ENCODE measurements around the gene LSM12. TPM values are rescaled to one million over a fixed set of nuclear protein-coding genes. Genes with fewer than 3 reads are reported as not detected.

Gene LSM12
- polyA plus RNA-seq, 1 of the 3 experiments (the other 2 are of a cell fraction): 26.6 TPM

Small RNAs within 50 kb of the gene (small RNA-seq; reads per million reads assigned to genes)
- 0 reads per million in 7 experiments for gene RF00012

Other genes starting within 250 kb of the LSM12 start
- 12.5 and 14.1 TPM in 2 replicates for gene MPP3, start 233.5 kb downstream of the LSM12 start, polyA plus RNA-seq (2012; rRNA removed)
- not detected in 2 replicates for gene CD300LG, start 219.5 kb downstream of the LSM12 start, polyA plus RNA-seq (2012; rRNA removed)
- gene MPP2, start 159.1 kb downstream of the LSM12 start, polyA plus RNA-seq (2012; rRNA removed): 8.1 and 8.3 TPM in 2 replicates
- not detected in 2 replicates for gene PPY, start 124.2 kb downstream of the LSM12 start, polyA plus RNA-seq (2012; rRNA removed)
- gene PYY, start 112.7 kb downstream of the LSM12 start, polyA plus RNA-seq (2012; rRNA removed): 0.10 and 0.21 TPM in 2 replicates
- 1.6 and 1.7 TPM in 2 replicates for gene NAGS, start 62.0 kb downstream of the LSM12 start, polyA plus RNA-seq (2012; rRNA removed)
- 62.9 and 63.6 TPM in 2 replicates for gene TMEM101, start 51.7 kb downstream of the LSM12 start, polyA plus RNA-seq (2012; rRNA removed)
- gene G6PC3, start 4.1 kb upstream of the LSM12 start, polyA plus RNA-seq (2012; rRNA removed): 158 and 166 TPM in 2 replicates
- gene HDAC5, start 57.0 kb upstream of the LSM12 start, polyA plus RNA-seq (2012; rRNA removed): 19.0 and 21.0 TPM in 2 replicates
- 3.2 and 4.0 TPM in 2 replicates for gene HROB, start 75.3 kb upstream of the LSM12 start, polyA plus RNA-seq (2012; rRNA removed)
- gene ASB16, start 104.0 kb upstream of the LSM12 start, polyA plus RNA-seq (2012; rRNA removed): not detected in 2 replicates
- gene TMUB2, start 120.3 kb upstream of the LSM12 start, polyA plus RNA-seq (2012; rRNA removed): 49.5 and 62.2 TPM in 2 replicates
- gene ATXN7L3, start 133.2 kb upstream of the LSM12 start, polyA plus RNA-seq (2012; rRNA removed): 47.7 and 57.9 TPM in 2 replicates
- gene UBTF, start 153.0 kb upstream of the LSM12 start, polyA plus RNA-seq (2012; rRNA removed): 33.4 and 37.2 TPM in 2 replicates
- gene SLC4A1, start 201.5 kb upstream of the LSM12 start, polyA plus RNA-seq (2012; rRNA removed): not detected in 2 replicates
- 8.9 and 11.0 TPM in 2 replicates for gene RUNDC3A, start 241.9 kb upstream of the LSM12 start, polyA plus RNA-seq (2012; rRNA removed)